Esophagus squamous epithelium (tissue), 4 donors: Measurements from ENCODE around the gene CGB3. TPM values are rescaled to one million over a fixed set of nuclear protein-coding genes. Genes with fewer than 3 reads are reported as not detected.

Experiments
- small RNA-seq, 4 donors: library from RNA; depleted of rRNA; stranded (forward); fragments of <200 nt; gene quantifications; one replicate each; pipeline ENCODE3, GENCODE V24; 2016
- total RNA-seq, 4 donors: library from RNA; depleted of rRNA; stranded (reverse); fragments of >200 nt; gene quantifications; one replicate each; pipeline ENCODE4 v1.1.0, GENCODE V29; 2016

CGB3 gene
- total RNA-seq, 4 donors from 2014 or later: not detected

Small RNA genes within 50 kb of the gene (small RNA-seq; reads per million reads assigned to genes)
- gene MIR6798: 0 reads per million in 4 donors

Other genes with a start within 250 kb of the CGB3 start
- gene BCAT2, start 213.3 kb downstream of the CGB3 start, total RNA-seq: 10 to 100 TPM; 22.8 to 61.0 (median 42.2) TPM
- 1 to 10 TPM in 2 of 4 donors, under 1 TPM in 1, not detected in 1; 0.83 to 9.0 (median 4.8) TPM for gene HSD17B14, start 187.8 kb downstream of the CGB3 start, total RNA-seq
- gene PLEKHA4, start 155.7 kb downstream of the CGB3 start, total RNA-seq: 1 to 10 TPM; 2.8 to 9.0 (median 5.6) TPM
- 10 to 100 TPM; 19.3 to 41.6 (median 33.3) TPM for gene PPP1R15A, start 151.9 kb downstream of the CGB3 start, total RNA-seq
- gene TULP2, start 125.6 kb downstream of the CGB3 start, total RNA-seq: not detected
- 100 to 1,000 TPM in 3 of 4 donors, 10 to 100 TPM in 1; 93.5 to 186 (median 157) TPM for gene NUCB1, start 124.0 kb downstream of the CGB3 start, total RNA-seq
- gene DHDH, start 90.6 kb downstream of the CGB3 start, total RNA-seq: 1 to 10 TPM in 1 of 4 donors, under 1 TPM in 1, not detected in 2; 0.95 to 2.9 TPM
- 10 to 100 TPM; 38.9 to 42.8 (median 42.4) TPM for gene BAX, start 69.5 kb downstream of the CGB3 start, total RNA-seq
- gene FTL, start 59.0 kb downstream of the CGB3 start, total RNA-seq: 1,000 to 10,000 TPM in 3 of 4 donors, 100 to 1,000 TPM in 1; 556 to 2,127 (median 1,494) TPM
- 10 to 100 TPM; 30.6 to 47.6 (median 39.5) TPM for gene GYS1, start 31.0 kb downstream of the CGB3 start, total RNA-seq
- 100 to 1,000 TPM; 102 to 140 (median 119) TPM for gene RUVBL2, start 30.4 kb downstream of the CGB3 start, total RNA-seq
- not detected for gene LHB, start 7.2 kb downstream of the CGB3 start, total RNA-seq
- gene CGB2, start 7.6 kb upstream of the CGB3 start, total RNA-seq: not detected
- gene CGB1, start 12.6 kb upstream of the CGB3 start, total RNA-seq: not detected
- gene CGB5, start 19.5 kb upstream of the CGB3 start, total RNA-seq: 1 to 10 TPM in 1 of 4 donors, not detected in 3; 2.4 TPM
- gene CGB8, start 24.8 kb upstream of the CGB3 start, total RNA-seq: not detected
- 1 to 10 TPM in 2 of 4 donors, under 1 TPM in 1, not detected in 1; 0.22 to 4.4 (median 1.7) TPM for gene CGB7, start 33.4 kb upstream of the CGB3 start, total RNA-seq
- 1 to 10 TPM; 1.2 to 5.3 (median 2.0) TPM for gene NTF4, start 40.5 kb upstream of the CGB3 start, total RNA-seq
- gene KCNA7, start 48.4 kb upstream of the CGB3 start, total RNA-seq: not detected
- 100 to 1,000 TPM in 3 of 4 donors, 10 to 100 TPM in 1; 78.7 to 241 (median 168) TPM for gene SNRNP70, start 61.1 kb upstream of the CGB3 start, total RNA-seq
- gene LIN7B, start 90.0 kb upstream of the CGB3 start, total RNA-seq: 10 to 100 TPM in 2 of 4 donors, 1 to 10 TPM in 2; 5.7 to 14.1 (median 10.1) TPM
- gene C19orf73, start 94.8 kb upstream of the CGB3 start, total RNA-seq: 1 to 10 TPM; 2.1 to 7.4 (median 4.7) TPM
- 10 to 100 TPM; 10.9 to 20.9 (median 13.8) TPM for gene PPFIA3, start 95.2 kb upstream of the CGB3 start, total RNA-seq
- gene HRC, start 131.1 kb upstream of the CGB3 start, total RNA-seq: 1 to 10 TPM in 1 of 4 donors, under 1 TPM in 3; 0.13 to 1.1 (median 0.38) TPM
- gene TRPM4, start 133.5 kb upstream of the CGB3 start, total RNA-seq: 10 to 100 TPM in 3 of 4 donors, 1 to 10 TPM in 1; 7.6 to 28.9 (median 18.0) TPM